SJSA1 (cell line): Measurements from ENCODE around the gene PLBD2. TPM values are rescaled to one million over a fixed set of nuclear protein-coding genes. Genes with fewer than 3 reads are reported as not detected.

Experiments
- DNase-seq, 2 experiments: peaks; one replicate each; pipeline ENCODE4 v3.0.0-alpha.2; 2015 to 2020; ENCODE audit warnings: low spot score in 2 of 2, low read depth in 1 of 2
- H3K27ac ChIP-seq: fragments of 250-450 bp; sonication (Bioruptor Pico); 2 replicates; pipeline ENCODE4 v1.5.1; 2020; ENCODE audit warnings: mild to moderate bottlenecking, moderate library complexity
- H3K27me3 ChIP-seq: fragments of 250-450 bp; sonication (Bioruptor Pico); replicated peaks from 2 replicates; pipeline ENCODE4 v1.5.1; 2020; ENCODE audit warnings: mild to moderate bottlenecking, moderate library complexity
- H3K36me3 ChIP-seq: fragments of 250-450 bp; sonication (Bioruptor Pico); 2 replicates; pipeline ENCODE4 v1.5.1; 2020; ENCODE audit warnings: mild to moderate bottlenecking
- H3K4me1 ChIP-seq: fragments of 250-450 bp; sonication (Bioruptor Pico); replicated peaks from 2 replicates; pipeline ENCODE4 v1.6.1; 2021; ENCODE audit warnings: mild to moderate bottlenecking
- H3K4me3 ChIP-seq: fragments of 250-450 bp; sonication (Bioruptor Pico); 2 replicates; pipeline ENCODE4 v1.5.1; 2020; ENCODE audit warnings: mild to moderate bottlenecking
- H3K9me3 ChIP-seq: fragments of 250-450 bp; sonication (Bioruptor Pico); replicated peaks from 2 replicates; pipeline ENCODE4 v1.5.1; 2020; ENCODE audit warnings: mild to moderate bottlenecking
- total RNA-seq: library from RNA; depleted of rRNA; stranded (reverse); fragments of >200 nt; shearing (Covaris generic); gene quantifications from 2 replicates; pipeline ENCODE4 v1.2.3, GENCODE V29; 2014; rRNA removed

The PLBD2 gene
- total RNA-seq, 1 experiment from 2014 or later = 11.8 TPM

GRCh38 chr12:113432986-113433385 lies 74.6 kb downstream of the PLBD2 start:
- Histone ChIP-seq H3K27ac (no peak overlapping the region), H3K4me1 (no peaks in the 10 kb centered on the region), H3K9me3 (no peaks in the 10 kb centered on the region), H3K36me3 (no peaks in the 10 kb centered on the region), H3K4me3 (no peak overlapping the region), H3K27me3 (no peaks in the 10 kb centered on the region)
- DNase-seq = no peak

GRCh38 chr12:113435367-113435766 lies 77.0 kb downstream of the PLBD2 start:
- Histone ChIP-seq H3K27ac (no peak overlapping the region), H3K4me3 (no peak overlapping the region), H3K4me1 (no peaks in the 10 kb centered on the region), H3K9me3 (no peaks in the 10 kb centered on the region), H3K36me3 (no peaks in the 10 kb centered on the region), H3K27me3 (no peaks in the 10 kb centered on the region)
- DNase-seq = no peak

DNA sequence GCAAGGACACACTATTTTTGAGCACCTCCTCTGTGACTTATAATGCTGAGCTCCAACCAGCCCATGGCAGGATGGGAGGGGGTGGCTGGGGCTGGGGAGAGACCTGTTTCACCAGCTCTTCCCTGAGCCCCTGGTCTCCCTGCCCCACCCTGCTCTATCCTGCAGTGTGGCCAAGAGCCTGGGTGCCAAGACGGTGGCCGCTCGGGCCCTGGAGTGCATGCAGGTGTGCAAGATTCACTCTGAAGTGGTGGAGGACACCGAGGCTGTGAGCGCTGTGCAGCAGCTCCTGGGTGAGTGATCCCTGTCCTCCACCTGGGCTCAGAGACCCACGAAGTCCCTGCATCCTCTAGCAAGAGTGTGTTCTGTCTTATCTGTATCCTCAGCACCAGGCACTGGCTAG lies 78.2 kb downstream of the PLBD2 start:
- no peaks in the 10 kb centered on the region for H3K36me3 ChIP-seq
- no peaks in the 10 kb centered on the region for H3K9me3 ChIP-seq
- H3K4me1 ChIP-seq = no peaks in the 10 kb centered on the region
- no peak overlapping the region for H3K4me3 ChIP-seq
- no peak for DNase-seq
- H3K27ac ChIP-seq = no peak overlapping the region
- H3K27me3 ChIP-seq = no peaks in the 10 kb centered on the region; the same call in 1 of the 2 replicates

- Histone ChIP-seq H3K4me3 (no peak overlapping the region), H3K27ac (no peak overlapping the region), H3K9me3 (no peaks in the 10 kb centered on the region), H3K4me1 (no peaks in the 10 kb centered on the region), H3K36me3 (no peaks in the 10 kb centered on the region), H3K27me3 (no peaks in the 10 kb centered on the region; the same call in 1 of the 2 replicates)
- DNase-seq = no peak
Measured at GRCh38 chr12:113436993-113437728, 78.8 kb downstream of the PLBD2 start.

DNA sequence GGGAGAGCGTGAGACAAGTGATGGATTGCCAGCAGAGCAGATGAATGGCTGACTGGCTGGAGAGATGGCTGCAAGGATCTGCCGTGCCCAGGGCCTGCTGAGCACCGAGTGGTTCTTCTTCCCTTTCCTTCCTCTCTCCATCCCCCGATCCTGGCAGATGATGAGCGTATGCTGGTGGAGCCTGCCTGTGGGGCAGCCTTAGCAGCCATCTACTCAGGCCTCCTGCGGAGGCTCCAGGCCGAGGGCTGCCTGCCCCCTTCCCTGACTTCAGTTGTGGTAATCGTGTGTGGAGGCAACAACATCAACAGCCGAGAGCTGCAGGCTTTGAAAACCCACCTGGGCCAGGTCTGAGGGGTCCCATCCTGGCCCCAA lies 79.3 kb downstream of the PLBD2 start:
- Histone ChIP-seq H3K4me3 (no peak overlapping the region), H3K27me3 (no peaks in the 10 kb centered on the region; the same call in 1 of the 2 replicates), H3K36me3 (no peaks in the 10 kb centered on the region), H3K4me1 (no peaks in the 10 kb centered on the region), H3K27ac (no peak overlapping the region), H3K9me3 (no peaks in the 10 kb centered on the region)
- DNase-seq = no peak

- Histone ChIP-seq H3K9me3 (no peaks in the 10 kb centered on the region), H3K27me3 (no peaks in the 10 kb centered on the region; the same call in 1 of the 2 replicates), H3K36me3 (no peaks in the 10 kb centered on the region), H3K4me1 (no peaks in the 10 kb centered on the region), H3K4me3 (no peak overlapping the region), H3K27ac (no peak overlapping the region)
- DNase-seq = no peak
Measured at GRCh38 chr12:113438523-113439300, 80.3 kb downstream of the PLBD2 start.

- DNase-seq = no peak
- Histone ChIP-seq H3K4me3 (no peak overlapping the region), H3K9me3 (no peaks in the 10 kb centered on the region), H3K27ac (no peak overlapping the region), H3K36me3 (no peaks in the 10 kb centered on the region), H3K4me1 (no peaks in the 10 kb centered on the region), H3K27me3 (no peaks in the 10 kb centered on the region; the same call in 1 of the 2 replicates)
Measured at GRCh38 chr12:113439301-113439597, 80.9 kb downstream of the PLBD2 start.

DNA sequence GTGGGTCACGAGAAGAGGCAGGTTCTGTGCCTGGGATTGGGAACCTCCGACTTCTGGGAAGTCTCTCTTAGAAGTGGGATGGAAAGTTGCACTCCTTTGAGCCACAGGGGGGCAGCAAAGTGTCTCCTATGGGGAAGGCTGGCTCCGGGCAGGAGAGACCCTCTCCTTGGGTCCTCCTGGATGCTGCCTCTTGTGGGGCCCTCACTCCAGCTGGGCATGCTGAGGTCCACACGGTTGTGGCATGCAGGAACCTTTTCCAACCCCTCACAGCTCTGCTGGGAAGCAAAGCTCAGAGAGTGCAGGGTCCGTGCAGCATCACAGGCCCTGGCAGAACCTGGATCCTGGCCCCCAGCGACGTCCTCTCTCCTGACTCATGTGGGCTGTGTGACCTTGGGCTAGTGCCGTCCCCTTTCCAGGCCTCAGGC lies 81.2 kb downstream of the PLBD2 start:
- Histone ChIP-seq H3K27ac (no peak overlapping the region), H3K4me1 (no peaks in the 10 kb centered on the region), H3K4me3 (no peak overlapping the region), H3K27me3 (no peaks in the 10 kb centered on the region; the same call in 1 of the 2 replicates), H3K9me3 (no peaks in the 10 kb centered on the region), H3K36me3 (no peaks in the 10 kb centered on the region)
- peak in 1 of 2 experiments; percentile 16 for DNase-seq

- H3K9me3 ChIP-seq = no peaks in the 10 kb centered on the region
- no peaks in the 10 kb centered on the region for H3K36me3 ChIP-seq
- no peaks in the 10 kb centered on the region for H3K4me1 ChIP-seq
- H3K27me3 ChIP-seq = no peaks in the 10 kb centered on the region; the same call in 1 of the 2 replicates
- no peak overlapping the region for H3K27ac ChIP-seq
- H3K4me3 ChIP-seq = no peak overlapping the region
- DNase-seq = no peak
Measured at GRCh38 chr12:113440336-113440735, 81.9 kb downstream of the PLBD2 start.

Other genes starting within 250 kb of the PLBD2 start
- gene RASAL1, start 222.8 kb upstream of the PLBD2 start, total RNA-seq = not detected in 2 replicates
- not detected in 2 replicates for gene CFAP73, start 208.9 kb upstream of the PLBD2 start, total RNA-seq
- 45.4 and 79.6 TPM in 2 replicates for gene DDX54, start 173.1 kb upstream of the PLBD2 start, total RNA-seq
- gene RITA1, start 172.9 kb upstream of the PLBD2 start, total RNA-seq = 20.6 and 33.1 TPM in 2 replicates
- gene TPCN1, start 137.1 kb upstream of the PLBD2 start, total RNA-seq = 7.6 and 17.0 TPM in 2 replicates
- 9.4 and 27.4 TPM in 2 replicates for gene SLC8B1, start 23.5 kb upstream of the PLBD2 start, total RNA-seq
- gene SDS, start 45.3 kb downstream of the PLBD2 start, total RNA-seq = not detected in 2 replicates
- 2.7 and 7.7 TPM in 2 replicates for gene SDSL, start 63.8 kb downstream of the PLBD2 start, total RNA-seq
- not detected in 2 replicates for gene LHX5, start 113.3 kb downstream of the PLBD2 start, total RNA-seq